Loucy (cell line): ENCODE results near the gene CTAGE8.
"Not testable (repeated sequence)": the region's sequence is repeated elsewhere in the genome, so short reads cannot be mapped to it uniquely, and the experiment has no call there.

ENCODE experiments used
- EZH2phosphoT487 ChIP-seq: fragments of 200-600 bp; IDR thresholded peaks from 2 replicates; pipeline ENCODE4 v1.6.1; 2018; ENCODE audit warnings: antibody characterized with exemption, mild to moderate bottlenecking, moderate library complexity, borderline replicate concordance
- TF ChIP-seq, protein P1 (sequence below): fragments of 200-600 bp; sonication (generic); conservative IDR thresholded peaks from 2 replicates; pipeline ENCODE4 v1.5.1; 2014; ENCODE audit warnings: mild to moderate bottlenecking, antibody characterized with exemption, low read length

DNA sequence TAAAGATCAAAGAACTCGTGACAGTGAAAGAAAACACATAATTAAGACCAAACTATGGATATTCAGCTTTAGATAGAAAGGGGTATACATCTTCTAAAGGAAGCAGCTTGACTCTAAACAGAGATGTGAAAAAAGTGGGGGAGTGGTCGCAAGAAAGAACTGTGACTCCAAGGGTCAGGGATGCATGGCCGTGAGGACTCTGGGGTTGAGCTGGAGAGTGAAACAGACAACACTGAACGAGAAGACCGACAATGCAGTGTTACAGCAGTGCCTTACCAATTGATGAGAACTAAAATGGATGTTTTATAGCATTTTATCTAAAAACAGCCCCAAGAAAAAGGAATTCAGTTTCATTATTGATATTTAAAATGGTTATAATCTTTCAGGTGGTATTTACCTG lies 34.5 kb upstream of the CTAGE8 start:
- not testable (repeated sequence) for TF ChIP-seq EZH2phosphoT487
- TF ChIP-seq, protein P1, sequence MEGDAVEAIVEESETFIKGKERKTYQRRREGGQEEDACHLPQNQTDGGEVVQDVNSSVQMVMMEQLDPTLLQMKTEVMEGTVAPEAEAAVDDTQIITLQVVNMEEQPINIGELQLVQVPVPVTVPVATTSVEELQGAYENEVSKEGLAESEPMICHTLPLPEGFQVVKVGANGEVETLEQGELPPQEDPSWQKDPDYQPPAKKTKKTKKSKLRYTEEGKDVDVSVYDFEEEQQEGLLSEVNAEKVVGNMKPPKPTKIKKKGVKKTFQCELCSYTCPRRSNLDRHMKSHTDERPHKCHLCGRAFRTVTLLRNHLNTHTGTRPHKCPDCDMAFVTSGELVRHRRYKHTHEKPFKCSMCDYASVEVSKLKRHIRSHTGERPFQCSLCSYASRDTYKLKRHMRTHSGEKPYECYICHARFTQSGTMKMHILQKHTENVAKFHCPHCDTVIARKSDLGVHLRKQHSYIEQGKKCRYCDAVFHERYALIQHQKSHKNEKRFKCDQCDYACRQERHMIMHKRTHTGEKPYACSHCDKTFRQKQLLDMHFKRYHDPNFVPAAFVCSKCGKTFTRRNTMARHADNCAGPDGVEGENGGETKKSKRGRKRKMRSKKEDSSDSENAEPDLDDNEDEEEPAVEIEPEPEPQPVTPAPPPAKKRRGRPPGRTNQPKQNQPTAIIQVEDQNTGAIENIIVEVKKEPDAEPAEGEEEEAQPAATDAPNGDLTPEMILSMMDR, result not testable (repeated sequence)
